ENCODE results near the gene XPO1. TPM values are rescaled to one million over a fixed set of nuclear protein-coding genes. Genes with fewer than 3 reads are reported as not detected.
"Not testable (repeated sequence)": the region's sequence is repeated elsewhere in the genome, so short reads cannot be mapped to it uniquely, and the experiment has no call there.

XPO1 gene
- total RNA-seq, 1 donor from 2014 or later, result 103 TPM

GRCh38 chr2:61470965-61471904 is 66.9 kb downstream of the XPO1 start, which contains the start of gene USP34:
USP34 (minus strand) TSS chr2:61471087; CDS start chr2:61470692, 395 bp downstream.
- Mint-ChIP-seq H3K36me3 (ENCODE audit: unreplicated experiment) (no peaks in the 10 kb centered on the region), H3K27me3 (ENCODE audit: unreplicated experiment) (peaks cover 5% of the 10 kb centered on the region), H3K9me3 (ENCODE audit: unreplicated experiment) (peaks cover 7% of the 10 kb centered on the region), H3K4me1 (ENCODE audit: low read depth, unreplicated experiment) (peaks cover 5% of the 10 kb centered on the region), H3K27ac (ENCODE audit: unreplicated experiment) (peak within 1 kb of the TSS; percentile 90), H3K4me3 (ENCODE audit: unreplicated experiment) (peak within 1 kb of the TSS; percentile 100)
- TF ChIP-seq, protein P1, sequence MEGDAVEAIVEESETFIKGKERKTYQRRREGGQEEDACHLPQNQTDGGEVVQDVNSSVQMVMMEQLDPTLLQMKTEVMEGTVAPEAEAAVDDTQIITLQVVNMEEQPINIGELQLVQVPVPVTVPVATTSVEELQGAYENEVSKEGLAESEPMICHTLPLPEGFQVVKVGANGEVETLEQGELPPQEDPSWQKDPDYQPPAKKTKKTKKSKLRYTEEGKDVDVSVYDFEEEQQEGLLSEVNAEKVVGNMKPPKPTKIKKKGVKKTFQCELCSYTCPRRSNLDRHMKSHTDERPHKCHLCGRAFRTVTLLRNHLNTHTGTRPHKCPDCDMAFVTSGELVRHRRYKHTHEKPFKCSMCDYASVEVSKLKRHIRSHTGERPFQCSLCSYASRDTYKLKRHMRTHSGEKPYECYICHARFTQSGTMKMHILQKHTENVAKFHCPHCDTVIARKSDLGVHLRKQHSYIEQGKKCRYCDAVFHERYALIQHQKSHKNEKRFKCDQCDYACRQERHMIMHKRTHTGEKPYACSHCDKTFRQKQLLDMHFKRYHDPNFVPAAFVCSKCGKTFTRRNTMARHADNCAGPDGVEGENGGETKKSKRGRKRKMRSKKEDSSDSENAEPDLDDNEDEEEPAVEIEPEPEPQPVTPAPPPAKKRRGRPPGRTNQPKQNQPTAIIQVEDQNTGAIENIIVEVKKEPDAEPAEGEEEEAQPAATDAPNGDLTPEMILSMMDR (IDR thresholded peaks at IDR 0.05; ENCODE audit: partially characterized antibody, unreplicated experiment), result no peak
- peak; percentile 92 for DNase-seq

GRCh38 chr2:61470122-61470951 is 67.8 kb downstream of the XPO1 start:
- Mint-ChIP-seq H3K4me3 (ENCODE audit: unreplicated experiment) (peak overlapping the region; percentile 90), H3K9me3 (ENCODE audit: unreplicated experiment) (peaks cover 7% of the 10 kb centered on the region), H3K4me1 (ENCODE audit: low read depth, unreplicated experiment) (peaks cover 5% of the 10 kb centered on the region), H3K27me3 (ENCODE audit: unreplicated experiment) (peaks cover 5% of the 10 kb centered on the region), H3K27ac (ENCODE audit: unreplicated experiment) (peak overlapping the region; percentile 80), H3K36me3 (ENCODE audit: unreplicated experiment) (no peaks in the 10 kb centered on the region)
- DNase-seq, result peak; percentile 89
- TF ChIP-seq, protein P1 (IDR thresholded peaks at IDR 0.05; ENCODE audit: partially characterized antibody, unreplicated experiment), result no peak

GRCh38 chr2:61469424-61470121 is 68.6 kb downstream of the XPO1 start:
- H3K27ac Mint-ChIP-seq (ENCODE audit: unreplicated experiment), result peak overlapping the region; percentile 80
- TF ChIP-seq, protein P1 (IDR thresholded peaks at IDR 0.05; ENCODE audit: partially characterized antibody, unreplicated experiment), result no peak
- peaks cover 8% of the 10 kb centered on the region for H3K4me1 Mint-ChIP-seq (ENCODE audit: low read depth, unreplicated experiment)
- H3K9me3 Mint-ChIP-seq (ENCODE audit: unreplicated experiment), result peaks cover 7% of the 10 kb centered on the region
- peak overlapping the region; percentile 90 for H3K4me3 Mint-ChIP-seq (ENCODE audit: unreplicated experiment)
- H3K36me3 Mint-ChIP-seq (ENCODE audit: unreplicated experiment), result no peaks in the 10 kb centered on the region
- no peak for DNase-seq
- H3K27me3 Mint-ChIP-seq (ENCODE audit: unreplicated experiment), result peaks cover 5% of the 10 kb centered on the region

- H3K4me3 Mint-ChIP-seq (ENCODE audit: unreplicated experiment); H3K36me3 Mint-ChIP-seq (ENCODE audit: unreplicated experiment); DNase-seq; H3K9me3 Mint-ChIP-seq (ENCODE audit: unreplicated experiment); H3K27ac Mint-ChIP-seq (ENCODE audit: unreplicated experiment); H3K27me3 Mint-ChIP-seq (ENCODE audit: unreplicated experiment): not testable (repeated sequence)
- peaks cover 10% of the 10 kb centered on the region for H3K4me1 Mint-ChIP-seq (ENCODE audit: low read depth, unreplicated experiment)
These were observed 69.9 kb downstream of the XPO1 start for GRCh38 chr2:61468231-61468630.

- no peak overlapping the region for H3K4me3 Mint-ChIP-seq (ENCODE audit: unreplicated experiment)
- TF ChIP-seq, protein P1 (IDR thresholded peaks at IDR 0.05; ENCODE audit: partially characterized antibody, unreplicated experiment), result no peak
- H3K36me3 Mint-ChIP-seq (ENCODE audit: unreplicated experiment), result no peaks in the 10 kb centered on the region
- no peaks in the 10 kb centered on the region for H3K9me3 Mint-ChIP-seq (ENCODE audit: unreplicated experiment)
- H3K4me1 Mint-ChIP-seq (ENCODE audit: low read depth, unreplicated experiment), result peaks cover 10% of the 10 kb centered on the region
- no peak overlapping the region for H3K27ac Mint-ChIP-seq (ENCODE audit: unreplicated experiment)
- no peak for DNase-seq
- H3K27me3 Mint-ChIP-seq (ENCODE audit: unreplicated experiment), result peaks cover 2% of the 10 kb centered on the region
These were observed 73.1 kb downstream of the XPO1 start for GRCh38 chr2:61465045-61465444.

Measured in glutamatergic neuron (in vitro differentiated cells).